ENCODE results near the gene HK1.

The HK1 gene

DNA sequence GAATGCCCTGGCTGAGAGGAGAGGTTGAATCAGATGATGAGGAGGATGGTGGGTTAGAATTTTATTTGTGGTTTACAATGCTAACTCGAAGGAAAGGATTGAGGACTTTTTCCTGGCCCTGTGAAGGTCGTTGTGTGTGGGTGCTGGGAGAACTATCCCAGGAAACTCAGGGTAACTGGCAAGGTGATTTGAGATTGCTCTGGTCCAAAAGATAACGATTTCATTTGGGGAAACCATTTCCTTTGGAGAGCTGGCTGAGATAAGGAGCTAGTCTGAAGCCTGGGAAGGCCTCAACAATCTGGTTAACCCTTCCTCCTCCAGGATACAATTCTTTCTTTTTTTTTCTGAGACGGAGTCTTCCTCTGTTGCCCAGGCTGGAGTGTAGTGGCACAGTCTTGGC, 33.0 kb downstream of the HK1 start:
- H3K9me3 ChIP-seq (ENCODE audit: insufficient read depth, low read depth, low read length): no peaks in the 10 kb centered on the region
- no peak overlapping the region for H4K8ac ChIP-seq (ENCODE audit: low read depth, low read length)
- no peak overlapping the region for H4K12ac ChIP-seq (ENCODE audit: low read depth, low read length)
- H3K9ac ChIP-seq (ENCODE audit: low read length): no peak overlapping the region
- peaks cover 15% of the 10 kb centered on the region for H3K79me1 ChIP-seq (ENCODE audit: low read length)
- no peak overlapping the region for H3K18ac ChIP-seq (ENCODE audit: low read length)
- no peaks in the 10 kb centered on the region for H3K36me3 ChIP-seq (ENCODE audit: control insufficient read depth in 1 of 2, insufficient read depth in 2 of 2, low read length in 2 of 2)
- DNase-seq: no peak
- no peak overlapping the region for H3K23ac ChIP-seq (ENCODE audit: low read length)
- no peak overlapping the region for H3K4me2 ChIP-seq (ENCODE audit: low read length)
- no CpG with 5 or more reads among the region's 4 CpGs for WGBS (ENCODE audit: extremely low coverage, insufficient coverage, insufficient read length)
- no peak overlapping the region for H3K14ac ChIP-seq (ENCODE audit: low read length)
- H4K91ac ChIP-seq (ENCODE audit: low read depth, low read length): no peak overlapping the region
- H3K27ac ChIP-seq (ENCODE audit: low read depth, low read length): no peak overlapping the region
- no peak overlapping the region for H3K4ac ChIP-seq (ENCODE audit: low read depth, low read length)
- no peak overlapping the region for H2BK5ac ChIP-seq (ENCODE audit: low read depth, low read length, poor library complexity)
- H2AK5ac ChIP-seq (ENCODE audit: low read length): no peak overlapping the region
- H3K79me2 ChIP-seq (ENCODE audit: control insufficient read depth, insufficient read depth, low read length, poor library complexity): no peaks in the 10 kb centered on the region
- H3K27me3 ChIP-seq (ENCODE audit: insufficient read depth, low read length): no peaks in the 10 kb centered on the region
- no peak overlapping the region for H2BK120ac ChIP-seq (ENCODE audit: insufficient read depth, low read length, poor library complexity)
- no peak overlapping the region for H2BK12ac ChIP-seq (ENCODE audit: low read length)
- H2AFZ ChIP-seq (ENCODE audit: insufficient read depth, low read length, poor library complexity): no peak overlapping the region
- H3K4me3 ChIP-seq (ENCODE audit: low read depth, low read length): no peak overlapping the region
- peaks cover 18 to 29% of the 10 kb centered on the region in 2 experiments for H3K4me1 ChIP-seq (ENCODE audit: control insufficient read depth in 1 of 2, insufficient read depth in 2 of 2, low read length in 2 of 2)

DNA sequence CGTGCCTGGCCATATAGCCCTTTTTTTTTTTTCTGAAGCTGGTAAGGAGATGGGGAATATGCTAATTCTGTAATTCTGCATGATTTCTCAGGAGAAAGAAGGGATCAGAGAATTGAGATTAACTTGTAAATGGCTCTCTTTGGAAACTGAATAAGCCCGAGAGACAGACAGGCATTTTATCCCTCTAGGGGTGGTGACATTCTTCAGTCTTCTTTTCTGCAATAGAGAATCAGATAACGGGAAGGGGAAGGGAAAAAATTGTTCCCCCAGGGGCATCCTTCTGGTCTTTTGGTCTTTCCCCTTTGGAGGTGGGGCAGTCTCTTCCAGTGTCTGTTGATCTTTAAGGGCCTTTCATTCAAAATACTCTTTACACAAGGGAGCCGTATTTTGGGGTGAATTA, 34.2 kb downstream of the HK1 start:
- peak overlapping the region; percentile 60 for H4K91ac ChIP-seq (ENCODE audit: low read depth, low read length)
- H2BK12ac ChIP-seq (ENCODE audit: low read length): no peak overlapping the region
- no peaks in the 10 kb centered on the region for H3K27me3 ChIP-seq (ENCODE audit: insufficient read depth, low read length)
- H3K36me3 ChIP-seq (ENCODE audit: control insufficient read depth in 1 of 2, insufficient read depth in 2 of 2, low read length in 2 of 2): no peaks in the 10 kb centered on the region
- no peak overlapping the region for H3K9ac ChIP-seq (ENCODE audit: low read length)
- H3K4me2 ChIP-seq (ENCODE audit: low read length): no peak overlapping the region
- peaks cover 23% of the 10 kb centered on the region for H3K79me1 ChIP-seq (ENCODE audit: low read length)
- H3K9me3 ChIP-seq (ENCODE audit: insufficient read depth, low read depth, low read length): no peaks in the 10 kb centered on the region
- no peak overlapping the region for H3K23ac ChIP-seq (ENCODE audit: low read length)
- no peak overlapping the region for H3K4ac ChIP-seq (ENCODE audit: low read depth, low read length)
- H3K27ac ChIP-seq (ENCODE audit: low read depth, low read length): peak overlapping the region; percentile 52
- no peak overlapping the region for H4K12ac ChIP-seq (ENCODE audit: low read depth, low read length)
- no peak overlapping the region for H3K4me3 ChIP-seq (ENCODE audit: low read depth, low read length)
- H2BK5ac ChIP-seq (ENCODE audit: low read depth, low read length, poor library complexity): peak overlapping the region; percentile 50
- H2AFZ ChIP-seq (ENCODE audit: insufficient read depth, low read length, poor library complexity): no peak overlapping the region
- H3K18ac ChIP-seq (ENCODE audit: low read length): no peak overlapping the region
- H2BK120ac ChIP-seq (ENCODE audit: insufficient read depth, low read length, poor library complexity): no peak overlapping the region
- H4K8ac ChIP-seq (ENCODE audit: low read depth, low read length): no peak overlapping the region
- peak overlapping the region; percentile 74 for H2AK5ac ChIP-seq (ENCODE audit: low read length)
- H3K4me1 ChIP-seq (ENCODE audit: control insufficient read depth in 1 of 2, insufficient read depth in 2 of 2, low read length in 2 of 2): peaks cover 27 to 38% of the 10 kb centered on the region in 2 experiments
- no peaks in the 10 kb centered on the region for H3K79me2 ChIP-seq (ENCODE audit: control insufficient read depth, insufficient read depth, low read length, poor library complexity)
- DNase-seq: peak; percentile 29 to 78
- H3K14ac ChIP-seq (ENCODE audit: low read length): peak overlapping the region; percentile 37
- WGBS (ENCODE audit: extremely low coverage, insufficient coverage, insufficient read length): no CpG with 5 or more reads among the region's 4 CpGs

DNA sequence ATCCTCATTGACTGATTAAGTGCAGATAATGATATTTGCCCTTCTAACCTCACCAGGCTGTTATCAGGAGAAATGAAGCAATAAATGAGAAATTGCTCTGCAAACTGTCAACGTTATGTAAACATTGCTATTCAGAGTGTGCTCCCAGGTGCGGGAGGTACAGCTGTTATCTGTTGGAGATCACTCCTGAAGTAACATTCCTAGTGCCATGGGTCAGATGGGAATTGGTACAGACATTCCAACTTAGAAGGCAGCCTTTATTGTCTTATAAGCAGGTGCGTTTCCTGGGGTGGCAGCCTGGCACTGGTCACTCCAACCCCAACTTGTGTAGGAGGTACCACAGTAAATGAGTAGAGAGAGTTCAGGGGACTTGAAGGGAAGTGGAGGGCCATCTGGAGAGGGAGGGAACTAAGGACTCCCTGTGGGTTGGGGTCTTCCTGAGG, 36.8 kb downstream of the HK1 start:
- H2BK5ac ChIP-seq (ENCODE audit: low read depth, low read length, poor library complexity): no peak overlapping the region
- peak overlapping the region; percentile 37 for H2BK12ac ChIP-seq (ENCODE audit: low read length)
- H3K4me1 ChIP-seq (ENCODE audit: control insufficient read depth in 1 of 2, insufficient read depth in 2 of 2, low read length in 2 of 2): peaks cover 36 to 51% of the 10 kb centered on the region in 2 experiments
- no peaks in the 10 kb centered on the region for H3K27me3 ChIP-seq (ENCODE audit: insufficient read depth, low read length)
- H3K79me2 ChIP-seq (ENCODE audit: control insufficient read depth, insufficient read depth, low read length, poor library complexity): peaks cover 17% of the 10 kb centered on the region
- H4K8ac ChIP-seq (ENCODE audit: low read depth, low read length): no peak overlapping the region
- no peak overlapping the region for H4K91ac ChIP-seq (ENCODE audit: low read depth, low read length)
- H3K4me2 ChIP-seq (ENCODE audit: low read length): no peak overlapping the region
- H3K4me3 ChIP-seq (ENCODE audit: low read depth, low read length): no peak overlapping the region
- H3K36me3 ChIP-seq (ENCODE audit: control insufficient read depth in 1 of 2, insufficient read depth in 2 of 2, low read length in 2 of 2): no peaks in the 10 kb centered on the region
- H3K14ac ChIP-seq (ENCODE audit: low read length): no peak overlapping the region
- no peak overlapping the region for H3K18ac ChIP-seq (ENCODE audit: low read length)
- peaks cover 46% of the 10 kb centered on the region for H3K79me1 ChIP-seq (ENCODE audit: low read length)
- peak overlapping the region; percentile 92 for H3K27ac ChIP-seq (ENCODE audit: low read depth, low read length)
- H3K4ac ChIP-seq (ENCODE audit: low read depth, low read length): no peak overlapping the region
- H2AFZ ChIP-seq (ENCODE audit: insufficient read depth, low read length, poor library complexity): no peak overlapping the region
- no peak overlapping the region for H2AK5ac ChIP-seq (ENCODE audit: low read length)
- DNase-seq: peak in 1 of 2 donors; percentile 77
- H3K23ac ChIP-seq (ENCODE audit: low read length): no peak overlapping the region
- H4K12ac ChIP-seq (ENCODE audit: low read depth, low read length): no peak overlapping the region
- no peaks in the 10 kb centered on the region for H3K9me3 ChIP-seq (ENCODE audit: insufficient read depth, low read depth, low read length)
- no peak overlapping the region for H2BK120ac ChIP-seq (ENCODE audit: insufficient read depth, low read length, poor library complexity)
- no CpG with 5 or more reads among the region's 3 CpGs for WGBS (ENCODE audit: extremely low coverage, insufficient coverage, insufficient read length)
- no peak overlapping the region for H3K9ac ChIP-seq (ENCODE audit: low read length)

- Histone ChIP-seq H4K12ac (ENCODE audit: low read depth, low read length) (no peak overlapping the region), H3K14ac (ENCODE audit: low read length) (peak overlapping the region; percentile 16), H3K23ac (ENCODE audit: low read length) (no peak overlapping the region), H3K9ac (ENCODE audit: low read length) (no peak overlapping the region), H3K4ac (ENCODE audit: low read depth, low read length) (no peak overlapping the region), H3K27me3 (ENCODE audit: insufficient read depth, low read length) (no peaks in the 10 kb centered on the region), H4K91ac (ENCODE audit: low read depth, low read length) (peak overlapping the region; percentile 78), H3K79me2 (ENCODE audit: control insufficient read depth, insufficient read depth, low read length, poor library complexity) (peaks cover 22% of the 10 kb centered on the region), H3K18ac (ENCODE audit: low read length) (peak overlapping the region; percentile 4), H3K27ac (ENCODE audit: low read depth, low read length) (peak overlapping the region; percentile 92), H3K9me3 (ENCODE audit: insufficient read depth, low read depth, low read length) (no peaks in the 10 kb centered on the region), H3K4me2 (ENCODE audit: low read length) (no peak overlapping the region), H3K4me1 (ENCODE audit: control insufficient read depth in 1 of 2, insufficient read depth in 2 of 2, low read length in 2 of 2) (peaks cover 43 to 57% of the 10 kb centered on the region in 2 experiments), H2AK5ac (ENCODE audit: low read length) (peak overlapping the region; percentile 6), H2BK5ac (ENCODE audit: low read depth, low read length, poor library complexity) (peak overlapping the region; percentile 34), H3K79me1 (ENCODE audit: low read length) (peaks cover 46% of the 10 kb centered on the region), H3K36me3 (ENCODE audit: control insufficient read depth in 1 of 2, insufficient read depth in 2 of 2, low read length in 2 of 2) (peaks cover 0 to 4% of the 10 kb centered on the region in 2 experiments), H3K4me3 (ENCODE audit: low read depth, low read length) (peak overlapping the region; percentile 32), H2AFZ (ENCODE audit: insufficient read depth, low read length, poor library complexity) (no peak overlapping the region), H2BK120ac (ENCODE audit: insufficient read depth, low read length, poor library complexity) (peak overlapping the region; percentile 40), H4K8ac (ENCODE audit: low read depth, low read length) (peak overlapping the region; percentile 1), H2BK12ac (ENCODE audit: low read length) (peak overlapping the region; percentile 37)
- no peak for DNase-seq
- no CpG with 5 or more reads among the region's 6 CpGs for WGBS (ENCODE audit: extremely low coverage, insufficient coverage, insufficient read length)
These were observed 37.5 kb downstream of the HK1 start for GRCh38 chr10:69315610-69316312.
